ENCODE results near the gene BRD1.

- TF ChIP-seq CTCF (conservative IDR thresholded peaks at IDR 0.05; ENCODE audit: low read depth in 2 of 2) (peak in 1 of 2 experiments; percentile 26; a peak in 2 of 4 replicates), POLR2AphosphoS5 (IDR thresholded peaks at IDR 0.05; ENCODE audit: low read depth) (no peak), EZH2phosphoT487 (IDR thresholded peaks at IDR 0.05; ENCODE audit: unreplicated experiment) (no peak), ETS1 (IDR thresholded peaks at IDR 0.05) (no peak)
Observed at GRCh38 chr22:49820984-49821383, 6.7 kb downstream of the BRD1 start.

All from GM23338 (cell line).